HG02938 (cell line): ENCODE data around the gene AGBL2.
"Not testable (repeated sequence)": the region's sequence is repeated elsewhere in the genome, so short reads cannot be mapped to it uniquely, and the experiment has no call there.

ENCODE experiments used
- ATAC-seq: cut with Tn5 transposase; IDR thresholded peaks from one replicate; pipeline ENCODE4 v1.9.1; 2021; ENCODE audit warnings: mild to moderate bottlenecking, moderate library complexity; ENCODE audit not compliant: unreplicated experiment

Gene AGBL2

DNA sequence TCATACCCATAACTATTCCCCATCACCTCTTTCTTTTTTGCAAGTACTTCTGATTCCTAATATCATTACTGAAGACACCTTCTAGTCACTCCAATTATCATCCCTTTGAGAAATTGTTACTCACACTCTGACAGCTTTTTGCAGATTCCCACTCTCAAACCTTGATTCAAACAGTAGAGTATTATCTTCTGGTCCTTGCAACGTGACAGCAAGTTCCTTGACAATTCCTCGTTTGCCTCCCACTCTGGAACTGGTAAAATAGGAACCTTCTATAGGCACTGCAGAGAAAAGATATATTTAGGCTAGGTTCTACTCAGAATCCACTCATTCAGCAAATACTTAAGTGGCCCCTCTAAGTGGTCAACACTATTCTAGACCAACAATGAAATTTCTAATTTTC is 23.2 kb downstream of the AGBL2 start:
- ATAC-seq = no peak

DNA sequence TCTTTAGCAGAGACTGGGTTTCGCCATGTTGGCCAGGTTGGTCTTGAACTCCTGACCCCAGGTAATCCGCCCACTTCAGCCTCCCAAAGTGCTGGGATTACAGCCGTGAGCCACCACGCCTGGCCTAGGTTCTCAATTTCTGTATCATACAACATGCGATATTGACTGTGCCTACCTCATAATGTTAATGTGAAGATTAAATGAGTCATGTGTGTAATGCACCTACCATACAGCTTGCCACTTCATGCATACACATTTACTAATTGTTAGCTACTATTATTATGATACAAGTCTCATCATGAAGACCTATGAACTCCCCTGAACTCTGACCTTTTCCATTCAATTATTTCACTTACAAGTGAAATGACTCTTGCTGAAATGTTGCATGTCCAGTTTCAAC is 25.7 kb downstream of the AGBL2 start:
- ATAC-seq = no peak

DNA sequence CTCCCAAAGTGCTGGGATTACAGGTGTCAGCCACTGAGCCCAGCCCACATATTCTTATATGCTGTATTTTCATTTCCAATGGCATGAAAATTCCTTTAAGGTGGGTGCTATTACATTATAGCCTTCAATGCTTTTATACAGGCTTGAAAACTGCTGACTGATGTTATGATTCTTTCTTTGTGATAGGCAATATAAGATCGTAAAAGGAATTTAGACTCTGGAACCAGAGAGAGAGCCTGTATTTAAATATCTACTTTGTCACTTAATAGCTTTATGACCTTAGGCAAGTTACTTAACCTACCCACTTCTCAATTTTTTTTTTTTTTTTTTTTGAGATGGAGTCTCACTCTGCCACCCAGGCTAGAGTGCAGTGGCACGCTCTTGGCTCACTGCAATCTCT is 26.2 kb downstream of the AGBL2 start:
- ATAC-seq = no peak

DNA sequence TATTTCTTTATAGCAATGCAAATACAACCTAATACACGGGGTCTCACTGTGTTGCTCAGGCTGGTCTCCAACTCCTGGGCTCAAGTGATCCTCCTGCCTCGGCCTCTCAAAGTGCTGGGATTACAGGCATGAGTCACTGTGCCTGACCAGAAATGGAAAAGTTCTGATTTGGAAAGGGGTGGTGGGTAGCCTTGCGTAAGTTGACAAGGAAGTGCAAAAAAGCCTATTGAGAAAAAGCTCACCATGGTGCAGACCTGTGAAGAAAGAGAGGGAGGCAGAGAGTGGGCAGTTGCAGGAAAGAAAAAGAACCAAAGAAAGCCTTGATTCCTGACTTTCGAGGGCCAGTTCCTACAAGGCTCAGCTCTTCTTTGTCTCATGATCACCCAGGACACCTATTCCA is 27.1 kb downstream of the AGBL2 start:
- no peak for ATAC-seq

DNA sequence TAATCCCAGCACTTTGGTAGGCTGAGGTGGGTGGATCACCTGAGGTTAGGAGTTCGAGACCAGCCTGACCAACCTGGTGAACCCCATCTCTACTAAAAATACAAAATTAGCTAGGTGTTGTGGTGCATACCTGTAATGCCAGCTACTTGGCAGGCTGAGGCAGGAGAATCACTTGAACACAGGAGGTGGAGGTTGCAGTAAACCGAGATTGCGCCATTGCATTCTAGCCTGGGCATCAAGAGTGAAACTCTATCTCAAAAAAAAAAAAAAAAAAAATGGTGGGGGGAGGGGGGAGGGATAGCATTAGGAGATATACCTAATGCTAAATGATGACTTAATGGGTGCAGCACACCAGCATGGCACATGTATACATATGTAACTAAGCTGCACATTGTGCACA is 28.5 kb downstream of the AGBL2 start:
- ATAC-seq = not testable (repeated sequence)

DNA sequence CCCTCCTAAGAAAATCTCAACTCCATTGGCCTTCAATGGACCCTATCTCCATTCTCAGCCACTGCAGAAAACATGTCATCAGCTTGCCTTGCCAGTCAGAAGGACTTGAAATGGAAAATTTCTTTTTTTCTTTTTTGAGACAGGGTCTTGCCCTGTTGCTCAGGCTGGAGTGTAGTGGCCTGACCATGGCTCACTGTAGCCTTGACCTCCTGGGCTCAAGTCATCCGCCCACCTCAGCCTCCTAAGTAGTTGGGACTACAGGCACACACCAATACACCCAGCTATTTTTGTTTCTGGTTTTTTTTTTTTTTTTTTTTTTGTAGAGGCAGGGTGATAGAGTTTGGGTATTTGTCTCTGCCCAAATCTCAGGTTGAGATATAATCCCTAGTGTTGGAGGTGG is 29.0 kb downstream of the AGBL2 start:
- no peak for ATAC-seq

DNA sequence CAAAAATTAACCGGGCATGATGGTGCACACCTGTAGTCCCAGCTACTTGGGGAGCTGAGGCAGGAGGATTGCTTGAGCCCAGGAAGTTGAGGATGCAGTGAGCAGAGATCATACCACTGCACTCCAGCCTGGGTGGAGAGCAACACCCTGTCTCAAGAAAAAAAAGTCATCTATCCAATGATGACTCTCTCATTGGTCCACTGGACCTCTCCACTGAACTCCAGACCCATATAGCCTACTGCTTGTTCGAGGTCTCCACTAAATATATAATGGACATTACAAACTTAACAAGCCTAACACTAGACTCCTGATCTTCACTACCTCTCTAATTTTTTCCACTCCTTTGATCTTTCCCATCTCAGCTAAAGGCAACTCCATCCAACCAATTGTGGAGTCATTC is 39.3 kb downstream of the AGBL2 start:
- ATAC-seq = no peak

DNA sequence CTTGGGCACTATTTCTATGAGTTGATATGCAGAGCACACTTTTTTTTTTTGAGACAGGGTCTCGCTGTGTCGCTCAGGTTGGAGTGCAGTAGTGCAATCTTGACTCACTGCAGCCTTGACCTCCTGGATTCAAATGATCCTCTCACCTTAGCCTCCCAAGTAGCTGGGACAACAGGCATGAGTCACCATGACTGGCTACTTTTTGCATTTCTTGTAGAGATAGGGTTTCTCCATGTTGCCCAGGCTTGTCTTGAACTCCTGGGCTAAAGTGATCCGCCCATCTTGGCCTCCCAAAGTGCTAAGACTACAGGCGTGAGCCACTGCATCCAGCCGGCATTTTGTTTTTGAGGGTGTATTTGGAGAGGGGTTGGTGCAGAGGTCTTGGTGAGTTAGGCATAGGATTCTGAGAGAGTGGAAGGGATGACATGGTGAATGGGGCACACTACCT is 42.9 kb downstream of the AGBL2 start:
- no peak for ATAC-seq

DNA sequence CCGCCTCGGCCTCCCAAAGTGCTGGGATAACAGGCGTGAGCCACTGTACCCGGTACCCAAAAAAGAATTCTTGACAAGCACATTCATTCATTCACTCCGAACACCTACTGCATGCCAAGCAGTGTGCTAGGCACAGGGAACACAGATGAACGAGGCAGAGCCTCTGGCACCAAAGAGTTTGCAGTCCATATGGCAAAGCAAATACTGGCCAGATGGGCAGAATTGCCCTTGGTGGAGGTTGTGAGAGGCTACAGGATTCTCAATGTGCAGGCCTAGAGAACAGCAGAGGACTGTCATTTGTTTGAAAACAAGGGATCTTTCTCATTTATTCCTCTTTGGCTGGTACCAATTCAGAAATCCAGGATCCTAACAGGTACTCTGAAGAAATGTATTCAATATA is 45.3 kb downstream of the AGBL2 start:
- no peak for ATAC-seq

DNA sequence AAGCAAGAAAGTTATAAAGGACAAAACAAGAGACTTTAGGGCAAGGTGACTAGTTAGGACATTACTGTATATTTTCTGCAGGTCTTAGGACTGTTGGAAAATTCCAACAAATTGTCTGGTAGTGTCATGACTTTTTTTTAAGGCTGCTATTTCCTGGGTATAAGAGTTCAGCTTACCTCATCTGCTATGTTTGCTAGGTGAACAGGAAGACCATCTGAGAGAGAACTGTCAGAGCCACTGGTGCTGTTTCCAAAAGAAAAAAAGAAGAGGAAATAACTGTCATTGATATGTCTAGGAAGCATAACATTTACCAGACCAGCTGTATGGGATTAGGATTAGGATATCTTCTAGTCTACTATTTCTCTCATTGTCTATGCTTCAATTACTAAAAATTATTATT is 46.5 kb downstream of the AGBL2 start:
- no peak for ATAC-seq

DNA sequence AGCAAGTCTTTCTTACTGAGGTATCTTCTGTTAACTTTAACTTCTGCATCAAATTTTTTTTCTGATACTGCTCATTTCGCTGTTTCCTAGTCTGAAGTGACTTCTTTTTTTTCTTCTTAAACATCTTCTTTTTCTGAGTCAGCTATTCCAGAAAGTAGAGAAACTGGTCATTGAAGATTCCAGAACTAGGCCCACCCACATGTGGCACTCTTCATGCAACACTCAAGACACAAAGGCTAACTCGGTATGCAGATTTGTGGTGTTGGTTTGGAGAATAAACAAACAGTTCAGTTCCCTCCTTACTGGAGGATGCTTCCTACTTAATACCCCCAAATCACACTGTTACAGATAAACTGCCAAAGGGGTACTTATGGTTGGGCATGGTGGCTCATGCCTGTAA is 47.6 kb downstream of the AGBL2 start:
- no peak for ATAC-seq

DNA sequence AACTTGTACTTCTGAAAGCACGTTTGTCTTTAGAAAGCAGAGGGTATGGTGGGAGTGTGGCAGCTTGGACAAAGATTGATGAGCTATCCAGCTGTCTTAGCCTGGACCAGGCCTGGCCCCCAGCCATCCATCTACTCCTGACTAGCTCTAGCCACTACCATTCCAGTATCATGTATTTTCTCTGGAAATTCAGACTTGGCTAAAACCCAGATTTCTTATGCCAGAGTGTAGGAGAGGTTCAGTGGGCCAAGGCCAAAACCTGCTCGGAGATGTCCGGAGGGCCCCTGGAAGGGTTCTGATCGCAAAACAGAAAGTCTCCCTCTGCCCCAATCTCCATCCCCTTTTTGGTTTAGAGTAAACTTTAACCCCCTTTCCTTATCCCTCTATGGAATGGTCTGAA is 48.0 kb downstream of the AGBL2 start:
- no peak for ATAC-seq

DNA sequence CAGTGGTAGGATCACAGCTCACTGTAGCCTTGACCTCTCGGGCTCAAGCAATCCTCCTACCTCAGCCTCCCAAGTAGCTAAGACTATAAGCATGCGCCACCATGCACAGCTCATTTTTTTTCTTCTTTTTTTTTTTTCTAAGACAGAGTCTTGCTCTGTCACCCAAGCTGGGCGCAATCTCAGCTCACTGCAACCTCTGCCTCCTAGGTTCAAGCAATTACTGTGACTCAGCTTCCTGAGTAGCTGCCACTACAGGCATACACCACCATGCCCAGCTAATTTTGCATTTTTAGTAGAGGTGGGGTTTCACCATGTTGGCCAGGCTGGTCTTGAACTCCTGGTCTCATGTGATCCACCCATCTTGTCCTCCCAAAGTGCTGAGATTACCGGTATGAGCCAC is 50.2 kb downstream of the AGBL2 start:
- not testable (repeated sequence) for ATAC-seq

DNA sequence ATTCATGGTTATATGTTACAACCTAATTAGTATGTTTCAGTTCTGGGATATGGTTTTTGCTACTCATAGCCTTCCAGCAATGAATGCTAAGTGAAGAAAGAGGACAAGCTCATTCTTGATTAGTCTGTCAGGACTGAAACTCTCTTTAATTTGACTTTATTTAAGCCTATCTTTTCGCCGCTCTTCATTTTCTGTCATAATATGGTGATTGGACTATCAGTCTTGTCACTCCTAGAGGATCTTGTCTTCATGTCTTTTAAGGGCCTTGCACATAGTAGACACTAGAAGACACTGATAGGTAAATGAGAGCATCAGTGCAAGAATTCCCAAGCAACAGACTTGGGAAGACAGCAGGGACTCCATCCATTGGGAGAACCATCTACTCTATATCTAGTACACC is 53.9 kb downstream of the AGBL2 start:
- no peak for ATAC-seq

DNA sequence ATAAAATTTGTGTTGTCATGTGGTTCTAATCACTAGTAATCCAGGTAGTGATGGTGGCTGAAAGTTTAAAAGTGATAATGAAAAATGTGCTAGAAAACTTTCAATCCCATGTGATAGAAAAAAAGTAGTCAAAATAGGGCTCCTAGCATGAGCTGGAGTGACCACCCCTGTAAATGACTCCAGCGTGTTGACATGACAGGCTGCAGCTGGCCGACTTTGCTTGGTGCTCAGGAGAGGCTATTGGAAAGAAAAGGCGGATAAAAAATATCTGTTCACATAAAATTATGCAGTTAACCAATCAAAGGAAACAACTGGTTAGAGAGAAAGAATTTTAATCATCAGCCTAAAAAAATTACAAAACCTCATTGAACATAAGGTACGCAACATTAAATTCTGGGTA is 55.9 kb downstream of the AGBL2 start:
- ATAC-seq = no peak

DNA sequence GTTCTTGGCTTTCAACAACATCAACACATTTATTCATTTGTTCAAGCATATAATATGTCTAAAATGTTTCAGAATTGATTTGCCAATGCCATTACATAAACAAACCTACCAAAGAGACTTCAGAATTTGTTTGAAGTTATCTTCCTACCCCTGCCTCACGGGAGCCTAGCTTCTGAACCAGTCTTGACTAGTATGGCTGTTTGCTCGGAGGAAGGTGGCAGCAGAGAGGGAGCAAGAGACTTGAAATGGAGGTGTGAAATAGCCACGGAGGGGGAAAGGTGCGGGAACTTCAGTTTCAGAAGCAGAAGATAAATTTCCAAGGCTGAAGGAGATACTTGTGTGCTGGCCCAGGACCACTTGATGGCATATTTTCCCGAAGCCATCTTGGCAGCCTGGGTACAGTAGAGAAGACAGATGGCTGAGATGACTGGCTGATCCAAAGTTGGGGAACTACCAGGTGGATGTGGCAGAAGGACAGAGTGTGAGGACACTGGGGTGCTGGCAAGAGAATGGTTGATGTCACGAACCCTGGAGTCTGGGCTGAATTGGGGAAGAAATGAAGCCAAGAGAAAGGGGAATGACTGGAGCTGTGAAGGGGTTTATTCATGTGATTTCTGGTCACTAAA is 58.8 kb downstream of the AGBL2 start:
- ATAC-seq = no peak

DNA sequence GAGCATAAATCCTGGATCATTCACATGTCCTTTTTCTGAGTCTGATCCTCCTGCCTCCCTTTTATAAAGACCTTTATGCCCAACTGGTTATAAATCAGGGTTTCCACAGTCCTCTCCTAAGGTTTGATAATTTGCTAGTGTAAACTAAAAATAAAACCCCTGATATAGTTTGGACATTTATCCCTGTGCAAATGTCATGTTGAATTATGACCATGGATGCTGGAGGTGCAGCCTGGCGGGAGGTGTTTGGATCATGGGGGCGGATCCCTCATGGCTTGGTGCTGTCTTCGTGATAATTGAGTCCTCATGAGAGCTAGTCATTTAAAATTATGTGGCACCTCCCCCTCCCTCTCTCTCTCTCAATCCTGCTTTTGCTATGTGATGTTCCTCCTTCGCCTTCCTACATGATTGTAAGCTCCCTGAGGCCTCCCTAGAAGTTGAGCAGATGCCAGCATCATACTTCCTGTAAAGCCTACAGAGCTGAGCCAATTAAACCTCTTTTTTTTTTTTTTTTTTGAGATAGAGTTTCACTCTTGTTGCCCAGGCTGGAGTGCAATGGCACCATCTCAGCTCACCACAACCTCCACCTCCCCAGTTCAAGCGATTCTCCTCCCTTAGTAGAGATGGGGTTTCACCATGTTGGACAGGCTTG is 63.2 kb downstream of the AGBL2 start:
- ATAC-seq = no peak

DNA sequence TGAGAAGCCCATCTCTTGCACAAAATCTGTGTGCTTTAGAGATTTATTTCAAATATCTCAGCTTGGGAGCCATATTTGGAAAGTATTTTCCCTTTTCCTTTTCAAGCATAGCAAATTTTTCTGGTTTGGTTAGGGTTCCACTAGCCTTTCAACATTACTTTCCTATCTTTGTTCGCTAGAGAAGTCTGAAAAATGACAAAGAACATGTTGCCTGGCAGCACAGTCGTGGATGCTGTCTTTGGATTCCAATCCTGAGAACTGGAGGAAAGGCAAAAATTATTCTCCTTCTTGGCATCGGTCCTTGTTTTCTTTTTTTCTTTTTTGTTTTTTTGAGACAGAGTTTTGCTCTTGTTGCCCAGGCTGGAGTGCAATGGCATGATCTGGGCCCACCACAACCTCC is 65.9 kb downstream of the AGBL2 start:
- ATAC-seq = no peak

DNA sequence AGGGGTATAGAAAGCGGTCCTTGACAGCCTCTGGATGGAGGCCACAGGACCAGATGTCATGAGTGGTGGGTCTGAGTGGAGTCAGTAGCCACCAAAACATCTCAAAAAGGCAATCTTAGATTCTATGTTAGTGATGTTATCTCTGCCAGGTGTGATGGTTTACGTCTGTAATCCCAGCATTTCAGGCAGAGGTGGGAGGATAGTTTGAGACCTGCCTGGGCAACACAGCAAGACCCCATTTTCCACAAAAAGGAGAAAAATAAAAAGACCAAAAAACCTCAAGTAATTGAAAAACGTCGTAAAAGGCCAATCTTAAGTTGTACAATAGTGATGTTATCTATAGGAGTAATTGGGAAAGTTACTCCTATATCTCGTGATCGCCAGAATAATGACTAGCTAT is 69.2 kb downstream of the AGBL2 start:
- ATAC-seq = no peak

DNA sequence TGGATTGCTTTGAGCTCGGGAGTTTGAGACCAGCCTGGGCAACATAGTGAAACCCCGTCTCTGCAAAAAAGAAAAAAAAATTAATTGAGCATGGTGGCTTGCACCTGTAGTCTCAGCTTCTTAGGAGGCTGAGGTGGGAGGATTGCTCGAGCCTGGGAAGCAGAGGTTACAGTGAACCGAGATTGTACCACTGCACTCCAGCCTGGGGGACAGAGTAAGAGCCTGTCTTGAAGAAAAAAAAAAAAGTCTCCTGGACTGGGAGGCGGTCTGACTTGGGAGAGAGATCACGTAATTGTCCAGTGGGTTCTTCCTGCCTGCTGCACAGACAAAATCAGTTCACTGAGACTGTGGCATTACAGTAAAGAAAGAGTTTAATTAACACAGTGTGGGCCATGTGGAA is 69.7 kb downstream of the AGBL2 start:
- ATAC-seq = no peak

DNA sequence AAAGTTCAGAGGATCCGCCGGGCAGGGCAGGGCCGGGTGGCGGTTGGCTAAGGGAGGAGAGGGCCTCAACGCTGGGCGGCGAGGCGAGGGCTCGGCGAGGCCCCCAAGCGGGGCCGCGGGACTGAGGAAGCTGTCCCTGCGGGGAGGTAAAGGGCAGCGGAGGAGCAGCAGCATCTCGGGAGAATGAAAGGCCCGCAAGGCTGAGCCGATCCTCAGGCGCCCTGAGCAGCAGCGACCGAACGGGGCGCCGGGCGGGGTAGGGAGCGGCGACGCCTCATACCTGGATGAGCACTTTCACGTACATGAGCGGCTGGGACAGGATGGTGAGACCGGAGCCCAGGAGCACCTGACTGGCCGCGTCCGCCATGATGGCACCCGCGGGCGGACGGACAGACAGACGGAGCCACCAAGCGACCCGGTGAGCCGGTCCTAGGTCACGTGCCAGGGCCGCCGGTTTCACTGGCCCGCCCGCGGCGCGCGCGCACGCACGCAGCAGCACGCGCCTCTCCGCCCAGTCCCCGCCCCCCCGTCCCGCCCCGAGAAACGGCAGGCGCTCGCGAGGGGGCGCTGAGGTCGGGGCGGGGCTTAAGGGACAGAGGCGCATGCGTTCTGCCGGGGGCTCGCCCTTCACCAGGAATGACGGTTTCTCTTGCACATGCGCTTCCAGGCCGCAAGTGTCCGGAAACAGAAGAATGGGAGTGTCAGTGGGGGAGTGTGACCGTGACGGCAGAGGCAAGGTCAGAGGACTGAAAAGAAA is 72.9 kb downstream of the AGBL2 start, which contains the start of gene MTCH2:
Gene MTCH2, minus strand, starts transcription at position 461 of the 757 bp plus-strand sequence. Its CDS starts 94 bp downstream, at position 367.
- ATAC-seq = peak; percentile 90

DNA sequence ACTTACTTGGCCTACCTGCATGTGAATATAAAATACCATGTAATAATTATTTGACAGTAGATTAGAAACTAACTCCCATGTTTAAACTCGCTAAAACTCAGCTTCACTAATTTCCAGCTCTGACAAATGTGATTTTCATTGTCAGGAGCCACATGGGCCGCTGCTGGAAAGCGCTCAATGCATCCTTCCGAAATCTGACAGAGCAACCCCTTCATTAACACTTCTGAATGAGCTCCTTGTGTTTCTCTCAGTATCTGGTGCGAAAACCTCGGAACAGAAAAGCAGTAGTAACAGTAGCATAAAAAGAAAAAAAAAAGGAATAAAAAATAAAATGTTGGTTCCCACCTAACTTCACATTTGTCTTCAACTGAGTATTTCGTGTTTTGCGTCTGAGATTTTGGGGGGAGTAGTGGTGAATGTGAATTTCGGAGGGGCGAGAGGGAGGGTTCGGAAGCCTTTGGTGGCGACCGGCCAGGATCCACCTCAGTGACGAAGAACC is 73.5 kb downstream of the AGBL2 start:
- ATAC-seq = no peak
